LNCAP (cell line): ENCODE data around the gene FHIT.

Experiments used
- CTCF ChIP-seq: fragments of 450-650 bp; IDR thresholded peaks from 2 replicates; pipeline ENCODE4 v1.5.1; 2017; ENCODE audit warnings: mild to moderate bottlenecking

FHIT gene

GRCh38 chr3:59777667-59778077 lies 1473.6 kb downstream of the FHIT start:
- TF ChIP-seq CTCF: no peak

- no peak for TF ChIP-seq CTCF
Measured at GRCh38 chr3:59777066-59777465, 1474.2 kb downstream of the FHIT start.

- TF ChIP-seq CTCF: no peak
Measured at GRCh38 chr3:59775761-59776325, 1475.4 kb downstream of the FHIT start.

- no peak for TF ChIP-seq CTCF
Measured at GRCh38 chr3:59775106-59775505, 1476.1 kb downstream of the FHIT start.

GRCh38 chr3:59774634-59775033 lies 1476.6 kb downstream of the FHIT start:
- no peak for TF ChIP-seq CTCF

- no peak for TF ChIP-seq CTCF
Measured at GRCh38 chr3:59774000-59774399, 1477.3 kb downstream of the FHIT start.

GRCh38 chr3:59772416-59773408 lies 1478.5 kb downstream of the FHIT start:
- TF ChIP-seq CTCF: no peak
